ENCODE results near the gene PRICKLE3.

Gene PRICKLE3

DNA sequence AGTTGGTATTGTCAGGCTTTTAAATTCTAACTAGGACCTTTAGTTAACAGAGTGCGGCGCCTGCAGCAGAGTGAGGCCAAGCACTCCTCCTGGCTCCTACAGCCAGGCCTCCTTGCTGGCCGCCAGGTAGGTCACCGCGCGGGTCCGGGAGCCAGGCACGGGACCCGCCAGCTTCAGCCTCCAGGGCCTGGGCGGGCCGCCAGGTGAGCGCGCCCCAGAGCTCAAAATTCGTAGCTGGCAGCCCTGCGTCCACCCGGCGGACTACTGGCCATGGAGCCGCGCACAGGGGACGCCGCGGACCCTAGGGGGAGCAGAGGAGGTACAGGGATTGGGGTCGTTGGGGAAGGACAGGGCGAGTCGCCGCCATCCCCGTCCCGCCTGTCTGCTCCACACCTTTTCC is 23.6 kb downstream of the PRICKLE3 start, which contains the start of gene MAGIX:
Gene MAGIX (plus strand): TSS at position 139 of the 400 bp plus-strand sequence. CDS start 132 bp downstream, at position 271.
- H3K79me2 ChIP-seq (ENCODE audit: low read length): no peaks in the 10 kb centered on the region
- peaks cover 16% of the 10 kb centered on the region for H3K4me1 ChIP-seq (ENCODE audit: low read length)
- no peaks in the 10 kb centered on the region for H4K20me1 ChIP-seq (ENCODE audit: insufficient read depth, low read length)
- no peak within 1 kb of the TSS for H3K27ac ChIP-seq (ENCODE audit: low read length)
- H3K9ac ChIP-seq (ENCODE audit: low read length): peak within 1 kb of the TSS; percentile 81
- TF ChIP-seq EZH2phosphoT487 (IDR thresholded peaks at IDR 0.05; ENCODE audit: low read depth): no peak
- TF ChIP-seq, protein P1, sequence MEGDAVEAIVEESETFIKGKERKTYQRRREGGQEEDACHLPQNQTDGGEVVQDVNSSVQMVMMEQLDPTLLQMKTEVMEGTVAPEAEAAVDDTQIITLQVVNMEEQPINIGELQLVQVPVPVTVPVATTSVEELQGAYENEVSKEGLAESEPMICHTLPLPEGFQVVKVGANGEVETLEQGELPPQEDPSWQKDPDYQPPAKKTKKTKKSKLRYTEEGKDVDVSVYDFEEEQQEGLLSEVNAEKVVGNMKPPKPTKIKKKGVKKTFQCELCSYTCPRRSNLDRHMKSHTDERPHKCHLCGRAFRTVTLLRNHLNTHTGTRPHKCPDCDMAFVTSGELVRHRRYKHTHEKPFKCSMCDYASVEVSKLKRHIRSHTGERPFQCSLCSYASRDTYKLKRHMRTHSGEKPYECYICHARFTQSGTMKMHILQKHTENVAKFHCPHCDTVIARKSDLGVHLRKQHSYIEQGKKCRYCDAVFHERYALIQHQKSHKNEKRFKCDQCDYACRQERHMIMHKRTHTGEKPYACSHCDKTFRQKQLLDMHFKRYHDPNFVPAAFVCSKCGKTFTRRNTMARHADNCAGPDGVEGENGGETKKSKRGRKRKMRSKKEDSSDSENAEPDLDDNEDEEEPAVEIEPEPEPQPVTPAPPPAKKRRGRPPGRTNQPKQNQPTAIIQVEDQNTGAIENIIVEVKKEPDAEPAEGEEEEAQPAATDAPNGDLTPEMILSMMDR (IDR thresholded peaks at IDR 0.05; ENCODE audit: low read depth, low read length): no peak
- H2AFZ ChIP-seq (ENCODE audit: low read depth, low read length): peak within 1 kb of the TSS; percentile 83; the same call in 1 of the 2 replicates
- peak within 1 kb of the TSS; percentile 92 for H3K4me2 ChIP-seq (ENCODE audit: low read length)
- no peaks in the 10 kb centered on the region for H3K27me3 ChIP-seq (ENCODE audit: low read depth, low read length)
- no peaks in the 10 kb centered on the region for H3K9me3 ChIP-seq (ENCODE audit: insufficient read depth, low read length)
- peak within 1 kb of the TSS; percentile 82 for H3K4me3 ChIP-seq (ENCODE audit: low read length)
- no peaks in the 10 kb centered on the region for H3K36me3 ChIP-seq (replicated peaks; ENCODE audit: low read depth, low read length)

DNA sequence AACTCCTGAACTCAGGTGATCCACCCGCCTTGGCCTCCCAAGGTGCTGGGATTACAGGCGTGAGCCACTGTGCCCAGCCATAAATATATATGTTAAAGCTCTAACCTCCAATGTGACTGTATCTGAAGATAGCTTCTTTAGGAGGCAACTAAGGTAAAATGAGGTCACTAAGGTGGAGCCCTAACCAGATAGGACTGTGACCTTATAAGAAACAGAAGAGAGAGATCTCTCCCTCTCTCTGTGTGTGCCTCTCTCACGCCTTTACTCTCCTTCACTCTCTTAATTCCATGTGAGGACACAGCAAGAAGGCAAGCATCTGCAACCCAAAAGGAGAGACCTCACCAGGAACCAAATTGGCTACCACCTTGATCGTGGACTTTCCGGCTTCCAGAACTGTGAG is 24.5 kb downstream of the PRICKLE3 start:
- Histone ChIP-seq H3K4me2 (ENCODE audit: low read length) (no peak overlapping the region), H3K9me3 (ENCODE audit: insufficient read depth, low read length) (no peaks in the 10 kb centered on the region), H4K20me1 (ENCODE audit: insufficient read depth, low read length) (no peaks in the 10 kb centered on the region), H2AFZ (ENCODE audit: low read depth, low read length) (no peak overlapping the region), H3K27me3 (ENCODE audit: low read depth, low read length) (no peaks in the 10 kb centered on the region), H3K9ac (ENCODE audit: low read length) (no peak overlapping the region), H3K36me3 (replicated peaks; ENCODE audit: low read depth, low read length) (no peaks in the 10 kb centered on the region), H3K4me3 (ENCODE audit: low read length) (no peak overlapping the region), H3K27ac (ENCODE audit: low read length) (no peak overlapping the region), H3K4me1 (ENCODE audit: low read length) (peaks cover 6% of the 10 kb centered on the region), H3K79me2 (ENCODE audit: low read length) (no peaks in the 10 kb centered on the region)
- TF ChIP-seq EZH2phosphoT487 (IDR thresholded peaks at IDR 0.05; ENCODE audit: low read depth): no peak
- TF ChIP-seq, protein P1 (IDR thresholded peaks at IDR 0.05; ENCODE audit: low read depth, low read length): no peak

DNA sequence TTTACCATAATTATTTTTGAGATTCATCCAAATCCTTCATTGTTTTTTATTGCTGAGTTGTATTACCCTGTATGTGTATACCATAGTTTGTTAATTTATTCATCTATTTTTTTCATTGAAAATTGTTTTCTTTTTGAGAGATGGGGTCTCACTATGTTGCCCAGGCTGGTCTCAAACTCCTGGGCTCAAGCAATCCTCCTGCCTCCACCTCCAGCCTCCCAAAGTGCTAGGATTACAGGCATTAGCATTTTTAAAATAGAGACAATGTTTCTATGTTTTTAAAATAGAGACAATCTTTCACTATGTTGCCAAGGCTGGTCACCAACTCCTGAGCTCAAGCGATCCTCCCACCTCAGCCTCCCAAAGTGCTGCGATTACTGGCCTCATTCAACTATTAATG is 25.3 kb downstream of the PRICKLE3 start:
- no peaks in the 10 kb centered on the region for H3K79me2 ChIP-seq (ENCODE audit: low read length)

DNA sequence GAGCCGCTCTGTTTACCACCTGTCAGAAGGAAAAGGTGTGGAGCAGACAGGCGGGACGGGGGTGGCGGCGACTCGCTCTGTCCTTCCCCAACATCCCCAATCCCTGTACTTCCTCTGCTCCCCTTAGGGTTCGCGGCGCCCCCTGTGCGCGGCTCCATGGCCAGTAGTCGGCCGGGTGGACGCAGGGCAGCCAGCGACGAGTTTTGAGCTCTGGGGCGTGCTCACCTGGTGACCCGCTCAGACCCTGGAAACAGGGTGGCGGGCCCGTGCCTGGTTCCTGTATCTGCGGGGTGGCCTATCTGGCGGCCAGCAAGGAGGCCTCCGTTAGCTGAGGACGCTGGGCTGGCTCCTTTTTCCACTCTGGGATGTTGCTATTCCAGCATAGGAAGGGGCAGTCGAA is 29.0 kb downstream of the PRICKLE3 start:
- no peak overlapping the region for H2AFZ ChIP-seq (ENCODE audit: low read depth, low read length)
- H3K79me2 ChIP-seq (ENCODE audit: low read length): no peaks in the 10 kb centered on the region
- no peak overlapping the region for H3K9ac ChIP-seq (ENCODE audit: low read length)
- H3K4me1 ChIP-seq (ENCODE audit: low read length): peaks cover 6% of the 10 kb centered on the region; the same call in 1 of the 2 replicates
- H3K27me3 ChIP-seq (ENCODE audit: low read depth, low read length): no peaks in the 10 kb centered on the region
- TF ChIP-seq, protein P1 (IDR thresholded peaks at IDR 0.05; ENCODE audit: low read depth, low read length): no peak
- no peak for TF ChIP-seq EZH2phosphoT487 (IDR thresholded peaks at IDR 0.05; ENCODE audit: low read depth)
- no peak overlapping the region for H3K27ac ChIP-seq (ENCODE audit: low read length)
- no peaks in the 10 kb centered on the region for H3K9me3 ChIP-seq (ENCODE audit: insufficient read depth, low read length)
- H3K36me3 ChIP-seq (replicated peaks; ENCODE audit: low read depth, low read length): no peaks in the 10 kb centered on the region
- no peak overlapping the region for H3K4me2 ChIP-seq (ENCODE audit: low read length)
- H4K20me1 ChIP-seq (ENCODE audit: insufficient read depth, low read length): no peaks in the 10 kb centered on the region
- no peak overlapping the region for H3K4me3 ChIP-seq (ENCODE audit: low read length)

More for the DNA sequence above, 25.3 kb downstream of the PRICKLE3 start:
- H3K4me3 ChIP-seq (ENCODE audit: low read length): no peak overlapping the region
- no peak overlapping the region for H2AFZ ChIP-seq (ENCODE audit: low read depth, low read length)
- no peak overlapping the region for H3K9ac ChIP-seq (ENCODE audit: low read length)
- no peak overlapping the region for H3K4me2 ChIP-seq (ENCODE audit: low read length)
- H3K27me3 ChIP-seq (ENCODE audit: low read depth, low read length): no peaks in the 10 kb centered on the region
- TF ChIP-seq, protein P1 (IDR thresholded peaks at IDR 0.05; ENCODE audit: low read depth, low read length): no peak
- no peak for TF ChIP-seq EZH2phosphoT487 (IDR thresholded peaks at IDR 0.05; ENCODE audit: low read depth)
- H3K36me3 ChIP-seq (replicated peaks; ENCODE audit: low read depth, low read length): no peaks in the 10 kb centered on the region
- no peaks in the 10 kb centered on the region for H4K20me1 ChIP-seq (ENCODE audit: insufficient read depth, low read length)
- peaks cover 4% of the 10 kb centered on the region; the same call in 1 of the 2 replicates for H3K4me1 ChIP-seq (ENCODE audit: low read length)
- no peak overlapping the region for H3K27ac ChIP-seq (ENCODE audit: low read length)
- no peaks in the 10 kb centered on the region for H3K9me3 ChIP-seq (ENCODE audit: insufficient read depth, low read length)

All from OCI-LY3 (cell line).